ENCODE measurements around the gene PALLD. TPM values are rescaled to one million over a fixed set of nuclear protein-coding genes. Genes with fewer than 3 reads are reported as not detected.

The PALLD gene
- polyA plus RNA-seq, 3 donors: 6.1 to 11.8 (median 9.9) TPM

- TF ChIP-seq CTCF (IDR thresholded peaks at IDR 0.05): no peak
- H3K9me3 ChIP-seq (replicated peaks in 1 of 2; ENCODE audit: control insufficient read depth in 1 of 2, insufficient read depth in 1 of 2, low read length in 2 of 2): no peaks in the 10 kb centered on the region
- no peak overlapping the region for H3K9ac ChIP-seq (ENCODE audit: insufficient read depth, low read length, poor library complexity, severe bottlenecking)
- Mint-ChIP-seq H3K9me3 (peaks cover 0 to 6% (median 2%) of the 10 kb centered on the region in 7 donors), H3K27ac (no peak overlapping the region), H3K27me3 (ENCODE audit: low read depth in 3 of 3) (peaks cover 0 to 6% (median 0%) of the 10 kb centered on the region in 3 donors), H3K36me3 (no peaks in the 10 kb centered on the region), H3K4me1 (peaks cover 2% of the 10 kb centered on the region), H3K4me3 (no peak overlapping the region)
- no peak overlapping the region for H3K4me3 ChIP-seq (replicated peaks in 1 of 3; ENCODE audit: low read depth in 2 of 3, low read length in 3 of 3)
- H3K79me2 ChIP-seq (ENCODE audit: insufficient read depth, low read length): no peaks in the 10 kb centered on the region
- no peak overlapping the region for H2AFZ ChIP-seq (ENCODE audit: insufficient read depth, low read depth, low read length, poor library complexity, severe bottlenecking)
- DNase-seq: no peak
- no peaks in the 10 kb centered on the region for H4K20me1 ChIP-seq (ENCODE audit: insufficient read depth, low read length)
- intact Hi-C loops (cut with micrococcal nuclease): no loop called here
- 100% methylated on average over 4 of the region's 12 CpGs for WGBS (ENCODE audit: insufficient coverage)
- no peak overlapping the region for H3K4me2 ChIP-seq (replicated peaks; ENCODE audit: extremely low read depth, low read length, poor library complexity, severe bottlenecking)
- H3K4me1 ChIP-seq (ENCODE audit: control insufficient read depth in 1 of 2, insufficient read depth in 2 of 2, low read length in 2 of 2): no peaks in the 10 kb centered on the region
- no peak overlapping the region for H3K27ac ChIP-seq (ENCODE audit: low read depth in 1 of 2, low read length in 2 of 2)
- no peaks in the 10 kb centered on the region for H3K36me3 ChIP-seq (replicated peaks in 1 of 2; ENCODE audit: control insufficient read depth in 1 of 2, insufficient read depth in 2 of 2, low read length in 2 of 2)
- H3K27me3 ChIP-seq (ENCODE audit: control insufficient read depth in 2 of 2, insufficient read depth in 2 of 2, low read length in 2 of 2): no peaks in the 10 kb centered on the region
Observed at GRCh38 chr4:168751263-168752225, 254.7 kb downstream of the PALLD start.

DNA sequence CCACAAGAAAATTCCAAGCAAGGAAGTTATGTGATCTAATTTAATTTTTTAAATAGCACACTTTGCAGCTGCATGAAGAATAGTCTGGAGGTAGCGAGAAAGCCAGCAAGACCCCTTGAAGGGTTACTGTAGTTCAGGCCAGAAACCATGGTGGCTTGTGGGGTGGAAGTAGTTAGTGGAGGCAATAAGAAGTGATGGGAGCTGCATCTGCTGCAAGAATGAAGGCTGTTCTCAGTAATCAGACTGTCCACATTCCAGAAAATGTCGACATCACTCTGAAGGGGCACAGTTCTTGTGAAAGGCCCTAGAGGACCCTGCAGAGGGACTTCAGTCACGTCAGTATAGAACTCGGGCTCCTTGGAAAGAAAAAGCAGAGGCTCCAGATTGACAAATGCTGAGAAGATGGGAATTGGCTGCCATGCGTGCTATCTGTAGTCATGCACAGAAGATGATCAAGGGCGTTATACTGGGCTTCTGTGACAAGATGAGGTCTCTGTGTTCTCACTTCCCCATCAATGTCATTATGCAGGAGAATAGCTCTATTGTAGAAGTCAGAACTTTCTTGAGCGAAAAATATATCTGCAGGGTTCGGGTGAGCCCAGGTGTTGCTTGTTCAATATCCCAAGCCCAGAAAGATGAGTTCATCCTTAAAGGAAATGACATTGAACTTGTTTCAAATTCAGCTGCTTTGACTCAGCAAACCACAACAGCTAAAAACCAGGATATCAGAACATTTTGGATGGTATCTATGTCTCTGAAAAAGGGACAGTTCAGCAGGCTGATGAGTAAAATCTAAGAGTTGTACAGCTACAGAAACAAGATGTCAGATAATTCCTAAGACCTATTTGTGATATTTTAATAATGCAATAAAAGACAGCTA lies 259.0 kb downstream of the PALLD start:
- H2AFZ ChIP-seq (ENCODE audit: insufficient read depth, low read depth, low read length, poor library complexity, severe bottlenecking): no peak overlapping the region
- no peak overlapping the region for H3K4me3 ChIP-seq (replicated peaks in 1 of 3; ENCODE audit: low read depth in 2 of 3, low read length in 3 of 3)
- DNase-seq: no peak
- no peaks in the 10 kb centered on the region for H3K9me3 ChIP-seq (replicated peaks in 1 of 2; ENCODE audit: control insufficient read depth in 1 of 2, insufficient read depth in 1 of 2, low read length in 2 of 2)
- no peaks in the 10 kb centered on the region for H3K36me3 Mint-ChIP-seq
- H3K9me3 Mint-ChIP-seq: peaks cover 0 to 3% (median 0%) of the 10 kb centered on the region in 7 donors
- TF ChIP-seq CTCF (IDR thresholded peaks at IDR 0.05): no peak
- H3K4me2 ChIP-seq (replicated peaks; ENCODE audit: extremely low read depth, low read length, poor library complexity, severe bottlenecking): no peak overlapping the region
- H3K4me3 Mint-ChIP-seq: no peak overlapping the region
- WGBS (ENCODE audit: insufficient coverage): 89% methylated on average over 5 of the region's 8 CpGs
- peaks cover 13% of the 10 kb centered on the region in 2 donors for H3K4me1 ChIP-seq (ENCODE audit: control insufficient read depth in 1 of 2, insufficient read depth in 2 of 2, low read length in 2 of 2)
- H3K27ac ChIP-seq (ENCODE audit: low read depth in 1 of 2, low read length in 2 of 2): no peak overlapping the region
- H3K27me3 ChIP-seq (ENCODE audit: control insufficient read depth in 2 of 2, insufficient read depth in 2 of 2, low read length in 2 of 2): no peaks in the 10 kb centered on the region
- H4K20me1 ChIP-seq (ENCODE audit: insufficient read depth, low read length): no peaks in the 10 kb centered on the region
- H3K27ac Mint-ChIP-seq: no peak overlapping the region
- H3K27me3 Mint-ChIP-seq (ENCODE audit: low read depth in 3 of 3): peaks cover 0 to 6% (median 0%) of the 10 kb centered on the region in 3 donors
- H3K36me3 ChIP-seq (replicated peaks in 1 of 2; ENCODE audit: control insufficient read depth in 1 of 2, insufficient read depth in 2 of 2, low read length in 2 of 2): no peaks in the 10 kb centered on the region
- H3K4me1 Mint-ChIP-seq: peaks cover 17% of the 10 kb centered on the region
- intact Hi-C loops (cut with micrococcal nuclease): no loop called here
- H3K9ac ChIP-seq (ENCODE audit: insufficient read depth, low read length, poor library complexity, severe bottlenecking): no peak overlapping the region
- no peaks in the 10 kb centered on the region for H3K79me2 ChIP-seq (ENCODE audit: insufficient read depth, low read length)

Measured in CD14-positive monocyte (primary cell).